Mesothelial cell of epicardium (in vitro differentiated cells): ENCODE results near the gene FAM53B. TPM values are rescaled to one million over a fixed set of nuclear protein-coding genes. Genes with fewer than 3 reads are reported as not detected.

Experiments used
- DNase-seq, 2 experiments: peaks; one replicate each; pipeline ENCODE4 v3.0.0; 2021; ENCODE audit warnings: low spot score in 2 of 2; ENCODE audit not compliant: unreplicated experiment in 2 of 2
- H3K27ac Mint-ChIP-seq: 2 replicates; pipeline ENCODE4 v1.8.0; 2021; ENCODE audit warnings: mixed read lengths
- H3K27me3 Mint-ChIP-seq: 2 replicates; pipeline ENCODE4 v1.8.0; 2021; ENCODE audit warnings: low read depth, mixed read lengths
- H3K36me3 Mint-ChIP-seq: 2 replicates; pipeline ENCODE4 v1.8.0; 2021; ENCODE audit warnings: mixed read lengths
- H3K4me1 Mint-ChIP-seq: 2 replicates; pipeline ENCODE4 v1.8.0; 2021; ENCODE audit warnings: mixed read lengths
- H3K4me3 Mint-ChIP-seq: 2 replicates; pipeline ENCODE4 v1.8.0; 2021; ENCODE audit warnings: mild to moderate bottlenecking, moderate library complexity, mixed read lengths
- H3K9me3 Mint-ChIP-seq: 2 replicates; pipeline ENCODE4 v1.8.0; 2021; ENCODE audit warnings: mixed read lengths
- CTCF ChIP-seq: fragments of 200-600 bp; sonication (generic); IDR thresholded peaks from one replicate; pipeline ENCODE4 v1.5.0; 2021; ENCODE audit warnings: antibody characterized with exemption; ENCODE audit not compliant: unreplicated experiment
- total RNA-seq: library from RNA; stranded (reverse); gene quantifications from 3 replicates; pipeline ENCODE4 v1.2.1, GENCODE V29; 2021

Gene FAM53B
- total RNA-seq, 1 donor from 2014 or later = 42.0 TPM

GRCh38 chr10:124578231-124579010, 165.8 kb downstream of the FAM53B start:
- peaks cover 6% of the 10 kb centered on the region for H3K36me3 Mint-ChIP-seq
- peaks cover 30% of the 10 kb centered on the region for H3K9me3 Mint-ChIP-seq
- no peak overlapping the region for H3K4me3 Mint-ChIP-seq
- H3K27ac Mint-ChIP-seq = no peak overlapping the region
- H3K27me3 Mint-ChIP-seq = no peaks in the 10 kb centered on the region
- no peaks in the 10 kb centered on the region for H3K4me1 Mint-ChIP-seq
- DNase-seq = no peak
- TF ChIP-seq CTCF = no peak

- peaks cover 22% of the 10 kb centered on the region for H3K9me3 Mint-ChIP-seq
- H3K27me3 Mint-ChIP-seq = no peaks in the 10 kb centered on the region
- no peak for DNase-seq
- no peak overlapping the region for H3K27ac Mint-ChIP-seq
- no peaks in the 10 kb centered on the region for H3K4me1 Mint-ChIP-seq
- no peak for TF ChIP-seq CTCF
- H3K36me3 Mint-ChIP-seq = peaks cover 4% of the 10 kb centered on the region
- no peak overlapping the region for H3K4me3 Mint-ChIP-seq
Observed at GRCh38 chr10:124577651-124578050, 166.5 kb downstream of the FAM53B start.

GRCh38 chr10:124576526-124577420, 167.4 kb downstream of the FAM53B start:
- no peaks in the 10 kb centered on the region for H3K27me3 Mint-ChIP-seq
- no peak overlapping the region for H3K4me3 Mint-ChIP-seq
- H3K36me3 Mint-ChIP-seq = peaks cover 4% of the 10 kb centered on the region
- H3K27ac Mint-ChIP-seq = no peak overlapping the region
- no peak for DNase-seq
- no peak for TF ChIP-seq CTCF
- H3K4me1 Mint-ChIP-seq = no peaks in the 10 kb centered on the region
- peaks cover 17% of the 10 kb centered on the region for H3K9me3 Mint-ChIP-seq

GRCh38 chr10:124575107-124576035, 168.8 kb downstream of the FAM53B start:
- no peak for DNase-seq
- no peaks in the 10 kb centered on the region for H3K4me1 Mint-ChIP-seq
- no peak overlapping the region for H3K4me3 Mint-ChIP-seq
- no peak for TF ChIP-seq CTCF
- H3K27ac Mint-ChIP-seq = no peak overlapping the region
- no peaks in the 10 kb centered on the region for H3K36me3 Mint-ChIP-seq
- H3K27me3 Mint-ChIP-seq = no peaks in the 10 kb centered on the region
- peaks cover 16% of the 10 kb centered on the region for H3K9me3 Mint-ChIP-seq

- TF ChIP-seq CTCF = no peak
- H3K27me3 Mint-ChIP-seq = no peaks in the 10 kb centered on the region
- no peak overlapping the region for H3K4me3 Mint-ChIP-seq
- H3K36me3 Mint-ChIP-seq = no peaks in the 10 kb centered on the region
- H3K27ac Mint-ChIP-seq = no peak overlapping the region
- H3K9me3 Mint-ChIP-seq = peaks cover 9% of the 10 kb centered on the region
- no peak for DNase-seq
- H3K4me1 Mint-ChIP-seq = no peaks in the 10 kb centered on the region
Observed at GRCh38 chr10:124574456-124575070, 169.6 kb downstream of the FAM53B start.
